ENCODE results near the gene IPO8.

IPO8 gene

GRCh38 chr12:30695199-30696102 is at the start of gene IPO8:
Gene IPO8 (minus strand): TSS chr12:30695869. CDS start chr12:30695647, 222 bp downstream.
- DNase-seq (ENCODE audit: low spot score), result peak; percentile 89

GRCh38 chr12:30744321-30744720 is 48.7 kb upstream of the IPO8 start:
- no peak for DNase-seq (ENCODE audit: low spot score)

- no peak for DNase-seq (ENCODE audit: low spot score)
Measured at GRCh38 chr12:30740274-30740673, 44.6 kb upstream of the IPO8 start.

- DNase-seq (ENCODE audit: low spot score), result no peak
Measured at GRCh38 chr12:30739020-30739419, 43.4 kb upstream of the IPO8 start.

- DNase-seq (ENCODE audit: low spot score), result no peak
Measured at GRCh38 chr12:30732954-30733637, 37.4 kb upstream of the IPO8 start.

GRCh38 chr12:30730011-30730410 is 34.3 kb upstream of the IPO8 start:
- DNase-seq (ENCODE audit: low spot score), result no peak

GRCh38 chr12:30729547-30729946 is 33.9 kb upstream of the IPO8 start:
- no peak for DNase-seq (ENCODE audit: low spot score)

GRCh38 chr12:30726647-30727046 is 31.0 kb upstream of the IPO8 start:
- no peak for DNase-seq (ENCODE audit: low spot score)

GRCh38 chr12:30725739-30726138 is 30.1 kb upstream of the IPO8 start:
- no peak for DNase-seq (ENCODE audit: low spot score)

GRCh38 chr12:30719060-30719459 is 23.4 kb upstream of the IPO8 start:
- DNase-seq (ENCODE audit: low spot score), result no peak

GRCh38 chr12:30707613-30708342 is 12.1 kb upstream of the IPO8 start:
- no peak for DNase-seq (ENCODE audit: low spot score)

- no peak for DNase-seq (ENCODE audit: low spot score)
Measured at GRCh38 chr12:30706476-30706875, 10.8 kb upstream of the IPO8 start.

GRCh38 chr12:30701056-30701455 is 5.4 kb upstream of the IPO8 start:
- no peak for DNase-seq (ENCODE audit: low spot score)

GRCh38 chr12:30700216-30700900 is 4.7 kb upstream of the IPO8 start:
- no peak for DNase-seq (ENCODE audit: low spot score)

- DNase-seq (ENCODE audit: low spot score), result no peak
Measured at GRCh38 chr12:30698346-30698745, 2.7 kb upstream of the IPO8 start.

GRCh38 chr12:30696943-30697342 is 1.3 kb upstream of the IPO8 start:
- no peak for DNase-seq (ENCODE audit: low spot score)

- no peak for DNase-seq (ENCODE audit: low spot score)
Measured at GRCh38 chr12:30696486-30696885, 817 bp upstream of the IPO8 start.

- DNase-seq (ENCODE audit: low spot score), result no peak
Measured at GRCh38 chr12:30696103-30696408, 387 bp upstream of the IPO8 start.

GRCh38 chr12:30694412-30695198 is 1.1 kb downstream of the IPO8 start:
- no peak for DNase-seq (ENCODE audit: low spot score)

- no peak for DNase-seq (ENCODE audit: low spot score)
Measured at GRCh38 chr12:30692470-30692869, 3.2 kb downstream of the IPO8 start.

- no peak for DNase-seq (ENCODE audit: low spot score)
Measured at GRCh38 chr12:30691122-30691879, 4.4 kb downstream of the IPO8 start.
